ENCODE data around the gene STARD4.
A peak's percentile ranks its signal among the peaks of the same experiment; 100 is the strongest.

The STARD4 gene, protein sequence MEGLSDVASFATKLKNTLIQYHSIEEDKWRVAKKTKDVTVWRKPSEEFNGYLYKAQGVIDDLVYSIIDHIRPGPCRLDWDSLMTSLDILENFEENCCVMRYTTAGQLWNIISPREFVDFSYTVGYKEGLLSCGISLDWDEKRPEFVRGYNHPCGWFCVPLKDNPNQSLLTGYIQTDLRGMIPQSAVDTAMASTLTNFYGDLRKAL

DNA sequence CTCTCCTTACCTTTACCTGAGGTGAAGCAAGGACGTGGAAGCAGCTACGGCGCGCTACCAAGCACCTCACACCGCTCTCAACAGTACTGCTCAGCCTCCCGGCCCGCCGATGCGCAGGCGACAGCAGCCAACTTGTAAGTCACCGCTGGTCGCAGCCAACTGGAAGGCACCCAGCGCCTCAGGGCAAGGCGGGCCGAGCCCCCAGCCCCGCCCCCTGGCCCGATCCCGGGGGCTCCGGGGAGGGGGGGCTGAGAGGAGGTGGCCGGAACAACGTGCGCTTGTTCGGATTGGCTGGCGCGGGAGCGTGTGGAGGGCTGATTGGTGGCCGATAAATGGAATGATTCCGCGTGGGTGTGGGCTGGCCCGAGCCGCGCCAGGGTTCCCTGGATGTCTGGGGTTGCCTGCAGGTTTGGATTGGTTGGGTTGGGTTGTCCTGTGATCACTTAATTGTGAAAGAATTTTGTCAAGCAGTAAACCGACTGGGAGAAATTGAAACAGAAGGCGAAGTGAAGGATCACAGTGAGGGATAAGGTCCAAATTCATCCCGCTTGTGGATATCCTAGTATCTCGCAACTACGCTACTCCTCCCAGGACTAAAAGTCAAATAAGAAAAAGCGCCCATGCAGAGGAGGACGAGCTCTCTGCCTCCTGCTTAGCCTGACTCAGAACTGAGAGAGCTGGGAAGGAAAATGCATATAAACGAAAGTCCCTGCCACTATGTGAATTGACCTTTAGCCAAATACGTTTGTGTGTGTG lies at the start of gene STARD4:
Gene STARD4 (minus strand): TSS at position 161 of the 756 bp plus-strand sequence. CDS start 5,102 bp downstream, outside the sequence.
- DNase-seq: peak; percentile 94

DNA sequence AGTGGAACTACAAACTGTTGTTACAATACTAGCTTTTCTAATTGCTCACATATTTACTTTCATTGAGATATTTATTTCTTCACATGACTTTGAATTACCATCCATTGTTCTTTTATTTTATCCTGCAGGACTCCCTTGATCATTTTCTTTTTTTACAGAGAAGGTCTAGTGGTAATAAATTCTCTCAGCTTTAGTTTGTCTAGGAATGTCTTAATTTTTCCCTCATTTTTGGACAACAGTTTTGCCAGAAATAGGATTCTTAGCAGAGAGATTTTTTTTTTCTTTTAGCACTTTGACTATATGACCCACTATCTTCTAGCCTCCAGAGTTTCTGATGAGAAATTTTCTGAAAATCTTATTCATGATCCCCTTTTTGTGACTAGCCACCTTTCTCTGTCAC lies 47.3 kb upstream of the STARD4 start:
- DNase-seq: no peak

DNA sequence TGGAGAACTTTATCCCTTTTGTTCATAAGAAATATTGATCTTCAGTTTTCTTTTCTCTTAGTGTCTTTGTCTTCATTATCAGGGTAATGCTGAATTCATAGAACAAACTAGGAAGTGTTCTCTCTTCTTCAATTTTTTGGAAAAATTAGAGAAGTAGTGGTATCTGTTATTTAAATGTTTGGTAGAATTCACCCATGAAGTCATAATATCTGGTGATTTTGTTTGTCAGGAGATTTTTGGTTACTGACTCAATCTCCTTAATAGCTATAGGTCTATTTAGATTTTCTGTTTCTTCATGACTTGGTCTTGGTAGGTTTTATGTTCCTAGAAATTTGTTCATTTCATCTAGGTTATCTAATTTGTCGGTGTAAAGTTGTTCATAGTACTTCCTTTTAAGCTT lies 45.4 kb upstream of the STARD4 start:
- DNase-seq: no peak

DNA sequence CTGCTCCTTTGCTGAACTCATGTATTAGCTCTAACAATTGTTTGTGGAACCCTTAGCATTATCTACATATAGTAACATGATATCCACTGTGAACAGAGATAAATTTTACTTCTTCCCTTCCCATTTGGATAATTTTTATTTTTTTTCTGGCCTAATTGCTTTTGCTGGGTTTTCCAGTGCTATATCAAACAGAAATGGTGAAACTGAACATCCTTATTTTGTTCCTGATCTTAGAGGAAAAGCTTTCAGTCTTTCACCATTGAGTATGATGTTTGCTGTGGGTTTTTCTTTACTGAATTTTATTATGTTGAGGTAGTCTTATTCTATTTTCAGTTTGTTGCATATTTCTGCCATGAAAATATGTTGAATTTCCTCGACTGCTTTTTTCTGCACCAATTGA lies 44.8 kb upstream of the STARD4 start:
- no peak for DNase-seq

DNA sequence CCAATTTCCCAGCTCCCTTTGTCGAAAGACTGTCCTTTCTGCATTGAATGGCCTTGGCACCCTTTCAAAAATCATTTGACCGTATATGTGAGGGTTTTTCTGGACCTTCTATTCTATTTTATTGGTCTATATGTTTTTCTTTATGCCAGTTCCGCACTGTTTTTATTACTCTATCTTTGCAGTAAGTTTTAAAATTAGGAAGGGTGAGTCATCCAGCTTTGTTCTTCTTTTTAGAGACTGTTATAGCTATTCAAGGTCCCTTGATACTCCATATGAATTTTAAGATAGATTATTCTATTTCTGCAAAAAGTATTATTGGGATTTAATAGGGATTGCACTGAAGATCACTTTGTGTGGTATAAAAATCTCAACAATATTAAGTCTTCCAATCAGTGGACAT lies 44.2 kb upstream of the STARD4 start:
- DNase-seq: no peak

DNA sequence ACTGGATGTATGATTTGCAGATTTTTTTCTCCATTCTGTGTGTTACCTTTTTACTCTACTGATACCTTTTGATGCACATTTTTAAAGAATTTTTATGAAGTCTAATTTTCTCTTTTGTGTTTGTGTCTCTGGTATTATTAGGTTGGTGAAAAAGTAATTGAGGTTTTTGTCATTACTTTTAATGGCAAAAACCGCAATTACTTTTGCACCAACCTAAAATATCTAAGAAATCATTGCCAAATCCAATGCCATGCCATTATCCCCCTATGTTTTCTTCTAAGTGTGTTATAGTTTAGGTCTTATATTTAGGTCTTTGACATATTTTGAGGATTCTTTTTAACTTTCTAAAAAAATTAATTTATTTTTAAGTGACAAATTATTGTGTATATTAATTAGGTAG lies 43.4 kb upstream of the STARD4 start:
- no peak for DNase-seq

DNA sequence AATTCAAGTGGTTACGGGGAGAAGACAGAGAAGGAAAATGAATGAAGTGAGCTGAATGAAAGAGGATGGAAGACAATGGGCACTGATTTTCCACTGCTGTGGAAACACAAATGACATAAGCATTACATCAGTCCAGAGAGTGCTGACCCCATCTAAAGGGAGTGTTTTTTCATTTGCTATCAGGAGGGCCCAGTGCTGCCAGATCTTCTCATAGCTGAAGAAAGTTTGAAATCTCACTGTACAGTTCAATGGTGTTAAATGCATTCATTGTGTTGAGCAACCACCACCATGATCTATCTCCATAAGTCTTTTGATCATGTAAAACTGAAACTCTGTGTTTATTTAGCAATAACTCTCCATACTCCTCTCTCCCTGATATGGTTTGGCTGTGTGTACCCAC lies 41.5 kb upstream of the STARD4 start:
- DNase-seq: no peak

DNA sequence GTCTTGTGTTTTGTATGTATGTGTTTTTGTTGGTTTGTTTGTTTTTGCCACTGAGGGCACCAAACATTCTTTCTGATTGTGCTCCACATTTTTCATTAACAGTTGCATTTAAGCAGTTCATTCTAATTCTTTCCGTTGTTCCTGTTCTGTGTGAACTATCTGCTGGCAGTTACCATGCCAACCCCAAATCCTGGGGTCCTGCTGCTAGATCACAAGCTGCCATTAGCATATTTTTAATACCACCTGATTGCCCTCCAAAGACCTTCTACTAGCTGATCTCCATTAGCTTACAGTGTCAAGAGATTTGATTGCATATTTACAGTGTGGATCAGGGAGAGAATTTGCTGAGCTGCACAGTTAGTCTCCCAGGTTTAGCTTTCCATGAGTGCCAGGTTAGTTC lies 40.6 kb upstream of the STARD4 start:
- DNase-seq: no peak

DNA sequence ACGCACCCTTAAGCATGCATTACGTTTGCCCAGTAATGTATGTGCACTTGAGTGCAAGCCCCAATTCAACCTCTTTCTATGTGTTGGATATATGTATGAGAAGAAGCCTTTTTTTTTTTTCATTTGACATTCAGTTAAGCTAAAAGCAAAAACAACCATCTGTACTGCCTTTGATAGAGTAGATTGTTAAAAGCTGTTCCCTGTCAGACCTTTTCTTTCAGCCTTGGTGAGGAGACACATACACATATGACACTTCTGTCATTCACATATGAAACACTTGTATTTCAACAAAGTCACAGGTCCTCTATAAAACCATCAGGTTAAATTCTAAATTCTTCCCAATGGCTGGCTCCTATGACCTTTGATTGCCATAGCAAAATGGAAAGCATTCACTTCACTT lies 40.2 kb upstream of the STARD4 start:
- DNase-seq: no peak

DNA sequence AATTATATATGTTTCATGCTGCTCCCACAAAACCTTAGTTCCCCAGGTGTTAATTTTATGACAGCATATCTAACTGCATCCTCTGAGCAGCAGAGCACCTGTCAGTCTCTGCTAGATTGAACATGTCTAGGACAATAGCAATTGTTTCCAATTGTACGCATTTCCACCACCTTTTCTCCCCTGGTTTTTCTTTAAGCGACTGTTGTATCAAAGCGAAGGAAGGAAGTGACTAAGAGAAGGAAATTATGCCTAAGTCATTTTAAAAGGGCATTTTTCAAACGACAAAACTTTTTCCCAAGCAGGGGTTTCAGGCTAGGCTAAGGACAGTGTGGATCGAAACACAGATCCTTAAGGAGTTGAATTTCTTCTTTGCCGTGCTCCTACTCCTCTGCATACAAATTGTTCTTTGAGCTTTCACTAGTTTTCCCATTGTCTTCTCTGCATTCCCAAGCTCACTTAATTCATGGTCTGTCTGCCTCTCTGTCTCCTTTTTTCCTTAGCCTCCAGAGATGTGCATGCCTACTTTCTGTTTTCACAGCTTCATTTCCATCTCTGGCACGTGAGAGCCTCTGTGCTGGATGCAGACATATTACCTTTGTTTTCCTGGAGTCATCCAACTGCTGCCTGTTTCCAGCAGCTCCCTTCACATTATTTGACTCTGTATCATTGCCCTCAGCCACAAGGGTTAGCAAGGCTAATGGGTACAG lies 39.4 kb upstream of the STARD4 start:
- no peak for DNase-seq

DNA sequence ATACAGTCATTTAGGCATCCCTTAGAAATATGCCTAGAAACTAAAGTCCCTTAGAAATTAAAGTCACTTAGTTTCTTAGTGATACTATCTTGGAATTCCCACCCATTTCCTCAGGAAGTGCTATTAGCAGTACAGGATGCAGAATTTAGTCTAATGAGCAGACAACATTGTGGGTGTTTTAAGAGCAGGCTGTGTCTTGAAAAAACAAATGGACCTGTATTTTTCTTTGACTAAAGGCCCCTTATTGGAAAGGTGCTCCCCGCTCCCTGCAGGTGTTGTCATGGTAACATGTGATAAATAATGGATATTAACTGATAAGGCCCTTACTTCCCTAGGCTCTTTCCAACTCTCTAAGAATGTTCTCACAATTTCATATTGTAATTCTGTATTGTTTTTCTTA lies 38.8 kb upstream of the STARD4 start:
- DNase-seq: no peak

DNA sequence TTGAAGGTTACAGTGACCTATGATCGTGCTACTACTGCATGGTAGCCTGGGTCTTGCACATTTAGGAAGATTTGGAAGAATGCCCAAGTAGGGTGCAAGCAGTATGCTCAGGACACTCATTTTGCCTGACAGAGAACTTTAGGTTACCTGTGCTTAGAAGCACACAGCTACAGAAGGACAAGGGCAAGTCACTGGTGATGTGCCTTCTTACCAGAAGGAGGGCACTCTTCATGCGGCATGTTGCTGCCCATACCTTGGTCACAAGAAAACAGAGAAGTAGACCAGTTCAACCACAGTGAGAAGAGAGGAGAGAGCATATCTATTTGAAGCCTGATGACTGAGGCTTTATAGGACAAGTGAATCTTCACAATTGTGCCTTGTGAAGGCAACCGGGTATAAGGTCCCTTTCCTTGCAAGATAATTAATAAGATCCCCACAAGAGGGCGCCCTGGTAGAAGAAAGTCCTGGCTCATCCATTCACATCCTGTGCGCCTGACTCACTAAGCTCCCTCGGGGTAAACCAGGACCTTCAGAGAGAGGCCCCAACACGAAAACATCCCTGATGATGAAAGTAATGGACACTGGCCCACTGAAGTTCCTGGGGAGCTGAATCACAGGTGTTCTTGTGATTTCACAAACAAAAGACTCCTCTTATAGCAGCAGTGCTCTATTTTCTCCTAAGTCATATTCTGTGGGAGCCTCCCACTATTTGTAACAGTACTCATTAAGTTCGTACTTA lies 38.1 kb upstream of the STARD4 start:
- peak; percentile 54 for DNase-seq

DNA sequence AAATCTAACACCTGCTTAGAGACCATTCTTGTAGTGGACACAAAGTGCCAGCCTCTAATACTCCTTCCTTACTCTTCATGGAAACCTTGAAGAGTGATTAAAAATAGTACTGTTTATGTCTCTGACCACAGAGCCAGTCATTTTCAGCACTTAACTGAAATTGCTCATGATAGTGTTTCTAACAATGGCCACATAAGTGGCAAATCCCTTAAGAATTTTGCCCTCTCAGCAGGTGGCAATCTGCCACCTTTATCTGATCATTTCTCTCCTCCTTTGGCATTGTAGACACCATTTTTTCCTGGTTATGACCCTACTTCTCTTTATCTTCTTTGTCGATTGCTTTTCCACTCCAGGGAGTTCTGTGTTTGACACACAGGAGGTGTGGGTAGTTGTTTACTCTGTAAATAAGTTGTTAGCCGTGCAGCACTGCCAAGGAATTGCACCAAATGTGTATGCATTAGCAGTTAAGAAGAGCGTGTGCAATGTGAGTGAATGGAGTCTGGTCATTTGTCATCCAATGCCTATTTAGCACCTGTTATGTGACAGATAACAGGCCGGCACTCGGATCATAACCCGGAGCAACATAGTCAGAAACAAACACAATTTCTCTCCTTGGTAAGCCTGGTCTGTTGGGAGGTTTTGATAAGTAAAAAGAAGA lies 36.8 kb upstream of the STARD4 start:
- no peak for DNase-seq

DNA sequence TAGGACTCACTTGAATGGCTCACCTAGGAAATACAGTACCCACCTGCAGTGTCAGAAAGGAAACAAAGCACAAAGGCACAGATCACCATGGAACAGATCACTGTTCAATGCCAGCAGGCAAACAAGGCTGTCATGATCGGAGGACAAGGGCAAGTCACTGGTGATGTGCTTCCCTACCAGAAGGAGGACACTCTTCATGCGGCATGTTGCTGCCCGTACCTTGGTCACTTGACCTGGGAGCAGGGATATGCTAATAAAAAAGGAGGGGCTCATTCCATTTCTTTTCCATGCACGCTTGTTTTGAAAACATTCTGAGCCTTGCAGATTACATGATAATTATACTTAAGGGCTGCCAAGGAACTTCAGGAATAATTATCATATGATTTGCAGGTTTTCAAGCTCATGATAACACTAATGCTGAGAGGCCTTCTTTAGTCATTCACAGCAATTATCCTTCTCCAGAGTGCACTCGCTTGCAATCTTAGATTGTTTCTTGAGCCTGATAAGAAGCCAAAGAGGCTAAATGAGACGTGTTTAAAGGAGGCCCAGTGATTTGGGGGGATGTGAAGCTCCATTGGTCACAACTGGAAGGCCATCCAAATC lies 36.1 kb upstream of the STARD4 start:
- no peak for DNase-seq

DNA sequence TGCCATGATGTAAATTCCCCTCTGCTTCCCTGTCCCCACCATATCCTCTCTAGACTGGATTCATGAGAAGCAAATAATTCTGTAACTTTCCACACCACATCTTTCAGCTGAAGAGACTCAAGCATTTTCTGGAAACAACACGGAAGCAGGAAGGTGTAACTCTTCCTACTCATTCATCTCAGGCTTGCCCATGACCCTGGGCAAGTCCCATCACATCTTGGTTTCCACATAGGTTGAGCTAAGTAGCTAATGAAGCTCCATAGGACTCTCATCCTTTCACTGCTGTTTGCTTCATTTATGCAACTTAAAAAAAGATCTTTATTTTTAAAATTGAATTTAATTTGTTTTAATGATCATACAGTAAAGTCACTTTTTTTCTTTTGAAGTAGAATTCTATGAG lies 32.7 kb upstream of the STARD4 start:
- DNase-seq: no peak

DNA sequence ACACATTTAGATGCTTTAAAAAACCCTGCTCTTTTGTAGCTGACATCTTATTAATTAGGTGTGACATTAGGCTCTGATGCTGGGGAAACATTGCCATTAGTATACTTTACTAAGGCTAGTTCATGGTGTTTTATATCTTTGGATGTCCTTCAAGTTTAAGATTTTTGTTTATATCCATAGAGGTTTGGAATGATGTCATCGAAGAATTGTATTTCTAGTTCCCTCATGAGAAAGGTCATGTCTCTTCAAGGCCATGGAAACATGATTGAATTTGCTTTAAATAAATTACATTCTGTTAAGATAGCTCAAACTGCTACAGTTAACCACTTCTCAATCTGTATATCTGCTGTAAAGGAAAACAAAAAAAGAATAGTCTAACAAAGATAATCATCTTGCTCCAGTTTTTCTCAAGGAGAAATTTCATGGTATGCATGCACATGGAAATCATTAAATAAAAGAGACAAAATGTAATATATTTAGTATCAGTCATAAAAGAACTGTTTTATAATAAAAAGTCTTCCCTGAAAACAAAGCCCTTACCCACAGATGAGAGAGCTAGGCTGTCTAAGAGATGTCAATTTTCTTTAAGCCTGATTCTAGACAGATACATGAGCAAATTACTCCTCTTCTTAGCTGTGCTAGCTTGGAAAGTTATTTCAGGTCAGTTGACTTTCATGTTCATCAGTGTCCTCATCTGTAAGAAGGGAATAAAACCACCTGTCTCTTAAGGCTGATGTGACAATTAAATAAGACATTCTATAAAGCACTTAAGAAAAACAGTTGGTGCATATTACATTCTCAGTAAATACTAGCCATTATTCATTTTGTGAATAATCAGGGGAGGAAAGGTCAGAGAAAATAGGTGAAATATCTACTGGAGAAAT lies 25.0 kb upstream of the STARD4 start:
- no peak for DNase-seq

DNA sequence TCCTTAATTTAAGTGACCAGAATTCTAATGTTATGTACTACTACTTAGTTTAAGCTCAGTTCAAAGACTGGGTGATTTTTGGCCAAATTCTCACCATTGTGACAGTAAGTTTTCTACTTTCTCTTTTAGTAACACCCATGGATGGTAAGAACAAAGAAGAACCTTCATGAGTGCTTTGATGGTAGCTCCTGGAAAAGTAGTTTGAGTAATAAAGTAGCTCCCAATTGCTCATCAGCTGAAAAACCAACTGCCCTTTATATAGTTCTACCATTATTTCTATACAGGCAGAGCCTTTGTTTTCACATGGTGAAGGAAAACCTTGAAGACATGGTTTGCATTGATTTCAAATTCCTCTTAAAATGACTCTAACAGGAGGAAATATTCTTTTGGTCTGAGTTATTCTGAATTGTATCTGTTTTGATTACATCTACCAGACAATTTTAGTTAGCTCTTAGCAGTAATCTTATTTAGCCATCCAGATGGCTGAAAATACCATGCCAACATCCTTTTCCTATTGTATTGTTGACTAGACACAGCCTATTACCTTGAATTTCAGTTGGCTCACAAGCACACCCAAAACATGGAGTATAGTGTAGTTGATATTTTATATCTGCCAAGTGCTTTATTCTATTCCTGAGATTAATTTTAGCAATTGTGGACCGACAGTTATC lies 23.7 kb upstream of the STARD4 start:
- no peak for DNase-seq

DNA sequence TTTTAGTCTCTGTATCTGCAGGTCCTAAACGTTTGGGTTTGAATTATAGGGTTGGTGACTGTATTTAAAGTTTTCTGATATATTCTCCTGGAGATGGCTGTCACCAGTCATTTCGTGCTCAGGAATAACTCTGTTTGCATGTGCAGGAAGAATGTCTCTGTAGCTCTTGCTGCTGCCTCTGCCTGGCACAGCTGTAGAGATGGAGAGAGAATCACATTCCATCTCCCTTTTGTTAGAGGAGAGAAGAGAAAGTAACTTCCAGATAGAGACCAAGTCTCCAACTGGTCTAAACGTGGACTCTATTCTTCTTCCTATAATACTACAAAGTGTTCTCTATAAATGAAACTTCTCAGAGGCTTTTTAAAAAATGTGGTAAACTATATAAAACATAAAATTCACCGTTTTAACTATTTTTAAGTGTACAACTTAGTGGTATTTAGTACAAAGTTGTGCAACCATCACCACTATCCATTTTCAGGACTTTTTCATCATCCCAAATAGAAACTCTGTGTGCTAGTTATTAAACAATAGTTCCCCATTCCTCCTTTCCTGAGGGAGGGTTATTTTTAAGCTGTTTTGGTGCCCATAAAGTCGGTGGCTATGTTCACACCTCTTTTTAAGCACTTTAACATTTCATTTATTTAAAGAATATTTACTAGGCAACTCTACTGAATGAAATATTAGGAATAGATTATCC lies 20.7 kb upstream of the STARD4 start:
- no peak for DNase-seq

DNA sequence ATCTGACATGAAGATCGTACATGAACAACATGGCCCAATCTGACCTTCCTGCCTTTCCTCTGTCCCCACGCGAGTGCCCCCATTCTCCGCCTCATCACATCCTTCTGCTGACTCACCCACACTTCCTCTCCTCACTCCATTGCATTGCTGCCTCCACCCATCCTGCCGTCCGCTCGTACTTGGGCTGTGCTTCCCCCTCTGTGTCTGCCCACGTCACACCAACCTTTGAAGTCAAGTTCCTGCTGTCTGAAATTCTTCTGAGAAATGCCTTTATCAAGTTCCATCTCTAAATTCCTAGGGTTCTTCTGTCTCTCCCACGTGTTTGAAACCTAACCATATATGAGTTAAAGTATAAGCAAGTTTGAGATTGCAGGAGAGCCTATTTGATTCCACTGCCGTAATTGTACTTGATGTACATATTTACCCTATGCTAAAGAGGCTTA lies 18.0 kb upstream of the STARD4 start:
- no peak for DNase-seq

DNA sequence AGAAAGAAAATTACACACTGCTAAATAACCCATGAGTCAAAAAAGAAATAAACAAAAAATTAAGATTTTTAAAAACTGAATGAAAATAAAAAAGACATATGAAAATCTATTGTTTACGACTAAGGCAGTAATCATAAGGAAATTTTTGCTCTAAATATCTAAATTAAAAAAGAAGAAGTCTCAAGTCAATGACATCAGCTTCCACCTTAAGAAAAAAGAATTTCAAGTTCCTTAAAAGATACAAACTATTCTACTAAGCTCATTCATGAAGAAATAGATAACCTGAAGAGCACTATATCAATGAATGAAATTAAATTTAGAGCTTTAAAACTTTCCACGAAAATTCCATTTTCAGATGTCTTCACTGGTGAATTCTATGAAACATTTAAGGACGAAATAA lies 15.7 kb upstream of the STARD4 start:
- no peak for DNase-seq

Measured in NCI-H510A treated with DMSO at 0.1 percent for 48 hours (cell line).